HepG2 (cell line): Measurements from ENCODE around the gene SBK2. TPM values are rescaled to one million over a fixed set of nuclear protein-coding genes. Genes with fewer than 3 reads are reported as not detected.
A peak's percentile ranks its signal among the peaks of the same experiment; 100 is the strongest.

Experiments
- ATF5 ChIP-seq: sonication (generic); formaldehyde crosslinking; IDR thresholded peaks from 2 replicates; pipeline ENCODE4 v1.4.0; 2020; ENCODE audit warnings: mild to moderate bottlenecking, low read depth, missing genetic modification reagents
- CREB1 ChIP-seq, 2 experiments: fragments of 450-650 bp in 1 of 2; IDR thresholded peaks; 2 replicates each; pipeline ENCODE4 v1.6.1; 2016 to 2017; ENCODE audit warnings: control low read depth in 1 of 2, mild to moderate bottlenecking in 1 of 2, missing compliant biosample characterization in 1 of 2, missing genetic modification characterization in 1 of 2
- ESRRA ChIP-seq: sonication (generic); formaldehyde crosslinking; IDR thresholded peaks from 2 replicates; pipeline ENCODE4 v1.5.1; 2020; ENCODE audit warnings: mild to moderate bottlenecking, low read depth, missing genetic modification reagents
- FOXP4 ChIP-seq: sonication (generic); formaldehyde crosslinking; IDR thresholded peaks from 2 replicates; pipeline ENCODE4 v1.4.0; 2020; ENCODE audit warnings: missing genetic modification reagents
- KLF11 ChIP-seq: IDR thresholded peaks from 2 replicates; pipeline ENCODE4 v1.6.1; 2016; ENCODE audit warnings: missing compliant biosample characterization
- NFE2L1 ChIP-seq: sonication (generic); formaldehyde crosslinking; IDR thresholded peaks from 2 replicates; pipeline ENCODE4 v1.4.0; 2020; ENCODE audit warnings: missing genetic modification reagents, mild to moderate bottlenecking, borderline replicate concordance
- NRL ChIP-seq: sonication (generic); formaldehyde crosslinking; IDR thresholded peaks from 2 replicates; pipeline ENCODE4 v1.5.0; 2020; ENCODE audit warnings: missing genetic modification reagents, mild to moderate bottlenecking, moderate library complexity, borderline replicate concordance
- PHF5A ChIP-seq: IDR thresholded peaks from one replicate; pipeline ENCODE4 v1.6.1; 2018; ENCODE audit warnings: low read depth, missing genetic modification reagents; ENCODE audit not compliant: unreplicated experiment
- SIX4 ChIP-seq: sonication (generic); formaldehyde crosslinking; IDR thresholded peaks from 2 replicates; pipeline ENCODE4 v1.4.0; 2020; ENCODE audit warnings: missing genetic modification reagents
- SP2 ChIP-seq: sonication (generic); formaldehyde crosslinking; IDR thresholded peaks from 2 replicates; pipeline ENCODE4 v1.5.1; 2020; ENCODE audit warnings: mild to moderate bottlenecking, missing genetic modification reagents
- STAG1 ChIP-seq: sonication (generic); formaldehyde crosslinking; IDR thresholded peaks from 2 replicates; pipeline ENCODE4 v1.4.0; 2020; ENCODE audit warnings: missing genetic modification reagents
- ZNF142 ChIP-seq: sonication (generic); formaldehyde crosslinking; IDR thresholded peaks from 2 replicates; pipeline ENCODE4 v1.4.0; 2020; ENCODE audit warnings: missing genetic modification reagents
- ZNF34 ChIP-seq: sonication (generic); formaldehyde crosslinking; IDR thresholded peaks from 2 replicates; pipeline ENCODE4 v1.4.0; 2020; ENCODE audit warnings: mild to moderate bottlenecking, missing genetic modification reagents, borderline replicate concordance
- ZNF615 ChIP-seq: sonication (generic); formaldehyde crosslinking; IDR thresholded peaks from 2 replicates; pipeline ENCODE4 v1.5.0; 2020; ENCODE audit warnings: mild to moderate bottlenecking, missing genetic modification reagents, borderline replicate concordance
- ZNF737 ChIP-seq: sonication (generic); formaldehyde crosslinking; IDR thresholded peaks from 2 replicates; pipeline ENCODE4 v1.5.0; 2020; ENCODE audit warnings: missing genetic modification reagents, mild to moderate bottlenecking, borderline replicate concordance
- ZNF780A ChIP-seq: sonication (generic); formaldehyde crosslinking; IDR thresholded peaks from 2 replicates; pipeline ENCODE4 v1.8.0; 2022; ENCODE audit warnings: mild to moderate bottlenecking, missing genetic modification reagents, moderate library complexity
- polyA plus RNA-seq, 8 experiments: library from polyadenylated mRNA; depleted of rRNA in 3 of 8; stranded (reverse) in 7 of 8; unstranded in 1 of 8; fragments of >200 nt; fragmentation: Illumina TruSeq in 4 of 8; extraction: Trizol in 4 of 8; gene quantifications; 2 replicates each; pipeline versions ENCODE4 v1.2.1 to v1.2.3, GENCODE V29; 2011 to 2016; ENCODE audit warnings: low read depth in 4 of 8, missing spikeins in 1 of 8, mixed read lengths in 1 of 8; ENCODE audit not compliant: insufficient read depth in 1 of 8
- total RNA-seq, 5 experiments: library from RNA; depleted of rRNA; stranded (reverse); fragments of >200 nt; fragmentation: Illumina TruSeq; extraction: Trizol; gene quantifications; 2 replicates each; pipeline ENCODE4 v1.2.3, GENCODE V29; 2016; ENCODE audit warnings: low read depth in 1 of 5

The SBK2 gene
- total and polyA plus RNA-seq, 2 of the 13 experiments (the other 11 are each of a cell fraction or from before 2014, with no cell fraction given) = 0.24 TPM; not detected in 1

GRCh38 chr19:55526216-55527196 lies 10.4 kb downstream of the SBK2 start (continued):
- TF ChIP-seq ZNF142 (CRISPR knock-in tag) (0 out of 2 replicates have a peak, but pooled peaks have one; percentile 60), KLF11 (CRISPR knock-in tag) (no peak), ESRRA (CRISPR knock-in tag) (no peak), ZNF34 (CRISPR knock-in tag) (no peak), NRL (CRISPR knock-in tag) (no peak), ZNF737 (0 out of 2 replicates have a peak, but pooled peaks have one; percentile 69), NFE2L1 (CRISPR knock-in tag) (no peak), SIX4 (CRISPR knock-in tag) (no peak), ZNF780A (CRISPR knock-in tag) (0 out of 2 replicates have a peak, but pooled peaks have one; percentile 20), ATF5 (CRISPR knock-in tag) (no peak), PHF5A (CRISPR knock-in tag) (no peak), ZNF615 (CRISPR knock-in tag) (no peak), STAG1 (no peak), FOXP4 (CRISPR knock-in tag) (0 out of 2 replicates have a peak, but pooled peaks have one; percentile 13), SP2 (CRISPR knock-in tag) (no peak), CREB1 (IDR thresholded peaks at IDR 0.05) (peak; percentile 25; the same call in 1 of the 2 replicates), CREB1 (CRISPR knock-in tag; IDR thresholded peaks at IDR 0.05) (no peak)
